ENCODE data around the gene FAM78A. TPM values are rescaled to one million over a fixed set of nuclear protein-coding genes. Genes with fewer than 3 reads are reported as not detected.

The FAM78A gene
- total RNA-seq, 1 experiment from 2014 or later, result 1.3 TPM

Other genes starting within 250 kb of the FAM78A start
- 85.2 and 87.3 TPM in 2 replicates for gene AIF1L, start 180.0 kb downstream of the FAM78A start, total RNA-seq (2021)
- gene NUP214, start 150.9 kb downstream of the FAM78A start, total RNA-seq (2021), result 49.6 and 59.0 TPM in 2 replicates
- not detected in 2 replicates for gene PLPP7, start 13.2 kb upstream of the FAM78A start, total RNA-seq (2021)
- gene PRRC2B, start 117.6 kb upstream of the FAM78A start, total RNA-seq (2021), result 307 and 361 TPM in 2 replicates
- 35.3 and 45.8 TPM in 2 replicates for gene POMT1, start 226.4 kb upstream of the FAM78A start, total RNA-seq (2021)

Data from PC-9 (cell line).